KBM-7 (cell line): Measurements from ENCODE around the gene KRTAP9-7.
"Not testable (repeated sequence)": the region's sequence is repeated elsewhere in the genome, so short reads cannot be mapped to it uniquely, and the experiment has no call there.

ENCODE experiments used
- DNase-seq: peaks from one replicate; pipeline ENCODE4 v3.0.0-alpha.2; 2015
- in situ Hi-C: fragments of 300-500 bp; cut with MboI; formaldehyde crosslinking; loops from 2 replicates; pipeline ENCODE4 v1.14.3; 2020; ENCODE audit warnings: low sequenced_read_pairs, low pct_unique_long_range_greater_than_20kb, mixed read lengths

Gene KRTAP9-7

GRCh38 chr17:41265078-41265477 lies 10.4 kb upstream of the KRTAP9-7 start, which contains the start of gene KRTAP9-6:
KRTAP9-6 (plus strand) TSS chr17:41265378; CDS start chr17:41265378, 0 bp downstream.
- no peak for DNase-seq
- in situ Hi-C loops, result no loop called here

GRCh38 chr17:41267711-41268110 lies 7.8 kb upstream of the KRTAP9-7 start:
- DNase-seq, result no peak
- in situ Hi-C loops, result no loop called here

GRCh38 chr17:41271323-41271722 lies 4.2 kb upstream of the KRTAP9-7 start:
- in situ Hi-C loops, DNase-seq: not testable (repeated sequence)

- no peak for DNase-seq
- in situ Hi-C loops, result no loop called here
Observed at GRCh38 chr17:41271858-41272257, 3.6 kb upstream of the KRTAP9-7 start.

GRCh38 chr17:41278176-41278955 lies 2.9 kb downstream of the KRTAP9-7 start:
- in situ Hi-C loops, result no loop called here

GRCh38 chr17:41284043-41284442 lies 8.5 kb downstream of the KRTAP9-7 start:
- DNase-seq, result no peak
- in situ Hi-C loops, result no loop called here

More at GRCh38 chr17:41278176-41278955, 2.9 kb downstream of the KRTAP9-7 start:
- no peak for DNase-seq

GRCh38 chr17:41284546-41284945 lies 9.0 kb downstream of the KRTAP9-7 start:
- no peak for DNase-seq
- in situ Hi-C loops, result no loop called here

- in situ Hi-C loops, result no loop called here
Observed at GRCh38 chr17:41287050-41287449, 11.6 kb downstream of the KRTAP9-7 start.

GRCh38 chr17:41294016-41294415 lies 18.5 kb downstream of the KRTAP9-7 start:
- DNase-seq, result no peak
- in situ Hi-C loops, result no loop called here

More at GRCh38 chr17:41287050-41287449, 11.6 kb downstream of the KRTAP9-7 start:
- no peak for DNase-seq

GRCh38 chr17:41296846-41297245 lies 21.3 kb downstream of the KRTAP9-7 start:
- DNase-seq, result no peak
- in situ Hi-C loops, result no loop called here

- no peak for DNase-seq
- in situ Hi-C loops, result no loop called here
Observed at GRCh38 chr17:41298458-41299135, 23.1 kb downstream of the KRTAP9-7 start.

GRCh38 chr17:41301204-41301790 lies 25.8 kb downstream of the KRTAP9-7 start:
- DNase-seq, result no peak
- in situ Hi-C loops, result loop anchor here (25.0 kb wide), 1 partner anchor 389 kb away; no protein-coding TSS in a partner anchor

GRCh38 chr17:41301916-41302901 lies 26.7 kb downstream of the KRTAP9-7 start, which contains the start of gene KRTAP29-1:
KRTAP29-1 (minus strand) TSS chr17:41302851; CDS start chr17:41302851, 0 bp downstream.
- in situ Hi-C loops, result loop anchor here (25.0 kb wide), 1 partner anchor 390 kb away; no protein-coding TSS in a partner anchor
- no peak for DNase-seq

- DNase-seq, result no peak
- in situ Hi-C loops, result loop anchor here (25.0 kb wide), 1 partner anchor 391 kb away; no protein-coding TSS in a partner anchor
Observed at GRCh38 chr17:41302981-41303380, 27.5 kb downstream of the KRTAP9-7 start.

GRCh38 chr17:41304091-41304490 lies 28.6 kb downstream of the KRTAP9-7 start:
- no peak for DNase-seq
- in situ Hi-C loops, result loop anchor here (25.0 kb wide), 1 partner anchor 392 kb away; no protein-coding TSS in a partner anchor

- in situ Hi-C loops, result loop anchor here (25.0 kb wide), 1 partner anchor 395 kb away; no protein-coding TSS in a partner anchor
- no peak for DNase-seq
Observed at GRCh38 chr17:41307647-41308046, 32.1 kb downstream of the KRTAP9-7 start.

GRCh38 chr17:41308251-41308917 lies 32.9 kb downstream of the KRTAP9-7 start:
- in situ Hi-C loops, result loop anchor here (25.0 kb wide), 1 partner anchor 396 kb away; no protein-coding TSS in a partner anchor
- no peak for DNase-seq

GRCh38 chr17:41308918-41309359 lies 33.4 kb downstream of the KRTAP9-7 start, which contains the start of gene KRTAP16-1:
KRTAP16-1 (minus strand) TSS chr17:41309309; CDS start chr17:41309253, 56 bp downstream.
- in situ Hi-C loops, result loop anchor here (25.0 kb wide), 1 partner anchor 397 kb away; no protein-coding TSS in a partner anchor
- DNase-seq, result no peak
